Mesendoderm (in vitro differentiated cells): Measurements from ENCODE around the gene WDFY2. TPM values are rescaled to one million over a fixed set of nuclear protein-coding genes. Genes with fewer than 3 reads are reported as not detected.

Experiments
- DNase-seq: peaks from one replicate; pipeline ENCODE4 v3.0.0; 2013
- H2AK5ac ChIP-seq: 2 replicates; pipeline ENCODE4 v1.6.1; 2013; ENCODE audit warnings: low read length, inconsistent platforms
- H2BK120ac ChIP-seq: 2 replicates; pipeline ENCODE4 v1.6.1; 2013; ENCODE audit warnings: low read depth, mild to moderate bottlenecking, low read length, moderate library complexity, mixed read lengths
- H2BK15ac ChIP-seq: replicated peaks from 2 replicates; pipeline ENCODE4 v1.6.1; 2013; ENCODE audit warnings: low read depth, mild to moderate bottlenecking, moderate library complexity
- H2BK5ac ChIP-seq: 2 replicates; pipeline ENCODE4 v1.6.1; 2013; ENCODE audit warnings: low read length, inconsistent platforms
- H3K18ac ChIP-seq: 2 replicates; pipeline ENCODE4 v1.6.1; 2013; ENCODE audit warnings: mild to moderate bottlenecking, low read length, mixed read lengths
- H3K23ac ChIP-seq: one replicate; pipeline ENCODE4 v1.6.1; 2013; ENCODE audit warnings: low read length
- H3K27ac ChIP-seq: 2 replicates; pipeline ENCODE4 v1.5.1; 2013; ENCODE audit warnings: low read depth, mild to moderate bottlenecking, inconsistent platforms, low read length, moderate library complexity
- H3K27me3 ChIP-seq: 2 replicates; pipeline ENCODE4 v1.6.1; 2013; ENCODE audit warnings: low read length, control low read depth, mild to moderate bottlenecking, inconsistent platforms; ENCODE audit not compliant: insufficient read depth, poor library complexity
- H3K36me3 ChIP-seq: 2 replicates; pipeline ENCODE4 v1.6.1; 2013; ENCODE audit warnings: low read length, inconsistent platforms; ENCODE audit not compliant: control insufficient read depth, insufficient read depth
- H3K4ac ChIP-seq: one replicate; pipeline ENCODE4 v1.6.1; 2013; ENCODE audit warnings: low read depth, mild to moderate bottlenecking, low read length, moderate library complexity
- H3K4me1 ChIP-seq: 2 replicates; pipeline ENCODE4 v1.6.1; 2013; ENCODE audit warnings: low read depth, low read length, inconsistent platforms; ENCODE audit not compliant: control insufficient read depth
- H3K4me2 ChIP-seq: 2 replicates; pipeline ENCODE4 v1.6.1; 2013; ENCODE audit warnings: low read length
- H3K4me3 ChIP-seq: 2 replicates; pipeline ENCODE4 v1.5.1; 2013; ENCODE audit warnings: mild to moderate bottlenecking, low read length
- H3K56ac ChIP-seq: one replicate; pipeline ENCODE4 v1.6.1; 2013; ENCODE audit warnings: low read length
- H3K79me1 ChIP-seq: 2 replicates; pipeline ENCODE4 v1.6.1; 2013; ENCODE audit warnings: low read length, inconsistent platforms
- H3K79me2 ChIP-seq: 2 replicates; pipeline ENCODE4 v1.6.1; 2013; ENCODE audit warnings: mild to moderate bottlenecking, low read length; ENCODE audit not compliant: control insufficient read depth, insufficient read depth
- H3K9ac ChIP-seq: 2 replicates; pipeline ENCODE4 v1.6.1; 2013; ENCODE audit warnings: low read length, inconsistent platforms
- H4K5ac ChIP-seq: one replicate; pipeline ENCODE4 v1.6.1; 2013; ENCODE audit warnings: low read length
- H4K8ac ChIP-seq: one replicate; pipeline ENCODE4 v1.6.1; 2013; ENCODE audit warnings: low read depth, mild to moderate bottlenecking, control low read depth, low read length, moderate library complexity
- WGBS: extraction: QIAGEN DNeasy Blood & Tissue Kit; methylation state at CpG from one replicate; pipeline ENCODE4 v1.1.7; 2013; ENCODE audit warnings: low lambda C conversion rate, missing lambda C conversion rate; ENCODE audit not compliant: insufficient coverage; ENCODE audit errors: extremely low coverage; 5-methylcytosine and 5-hydroxymethylcytosine counted together
- small RNA-seq: library from polyadenylated mRNA; stranded (forward); fragments of <200 nt; extraction: miRNeasy Mini kit (QIAGEN cat#:217004); gene quantifications from one replicate; pipeline ENCODE3, GENCODE V24; 2013; ENCODE audit not compliant: insufficient read depth

WDFY2 gene

GRCh38 chr13:51814825-51815650 is 230.8 kb downstream of the WDFY2 start:
- Histone ChIP-seq H3K4ac (no peak overlapping the region), H3K9ac (no peak overlapping the region), H3K79me2 (no peaks in the 10 kb centered on the region), H2AK5ac (no peak overlapping the region), H3K79me1 (no peaks in the 10 kb centered on the region), H2BK15ac (no peak overlapping the region), H3K27me3 (no peaks in the 10 kb centered on the region), H3K23ac (no peak overlapping the region), H2BK120ac (no peak overlapping the region), H4K8ac (no peak overlapping the region), H3K27ac (no peak overlapping the region), H3K18ac (no peak overlapping the region), H3K56ac (peak overlapping the region; percentile 47), H2BK5ac (no peak overlapping the region), H4K5ac (no peak overlapping the region), H3K4me1 (peaks cover 6% of the 10 kb centered on the region), H3K4me3 (no peak overlapping the region), H3K36me3 (no peaks in the 10 kb centered on the region), H3K4me2 (no peak overlapping the region)
- no CpG with 5 or more reads among the region's 13 CpGs for WGBS
- DNase-seq, result peak; percentile 79

GRCh38 chr13:51815848-51816247 is 231.6 kb downstream of the WDFY2 start:
- no peak for DNase-seq
- Histone ChIP-seq H3K79me1 (no peaks in the 10 kb centered on the region), H3K27ac (no peak overlapping the region), H3K56ac (no peak overlapping the region), H4K5ac (no peak overlapping the region), H3K4me3 (no peak overlapping the region), H3K27me3 (no peaks in the 10 kb centered on the region), H3K9ac (no peak overlapping the region), H3K18ac (no peak overlapping the region), H3K36me3 (no peaks in the 10 kb centered on the region), H3K79me2 (no peaks in the 10 kb centered on the region), H2AK5ac (no peak overlapping the region), H3K4me2 (no peak overlapping the region), H3K4ac (no peak overlapping the region), H3K4me1 (peaks cover 6% of the 10 kb centered on the region), H2BK5ac (no peak overlapping the region), H3K23ac (no peak overlapping the region), H2BK120ac (no peak overlapping the region), H4K8ac (no peak overlapping the region), H2BK15ac (no peak overlapping the region)
- no CpG with 5 or more reads among the region's 11 CpGs for WGBS

GRCh38 chr13:51816604-51817249 is 232.5 kb downstream of the WDFY2 start:
- Histone ChIP-seq H3K27me3 (no peaks in the 10 kb centered on the region), H3K79me1 (no peaks in the 10 kb centered on the region), H4K8ac (no peak overlapping the region), H3K36me3 (no peaks in the 10 kb centered on the region), H3K4me1 (peaks cover 6% of the 10 kb centered on the region), H3K56ac (peak overlapping the region; percentile 22), H3K18ac (no peak overlapping the region), H4K5ac (no peak overlapping the region), H2AK5ac (no peak overlapping the region), H3K27ac (no peak overlapping the region), H3K4me3 (no peak overlapping the region), H3K79me2 (no peaks in the 10 kb centered on the region), H3K23ac (no peak overlapping the region), H3K9ac (no peak overlapping the region), H2BK120ac (no peak overlapping the region), H2BK15ac (no peak overlapping the region), H3K4ac (no peak overlapping the region), H3K4me2 (no peak overlapping the region), H2BK5ac (no peak overlapping the region)
- WGBS, result no CpG with 5 or more reads among the region's 19 CpGs
- DNase-seq, result no peak

Small RNA genes within 50 kb of the gene (small RNA-seq; reads per million reads assigned to genes)
- gene MIR4703 (not detected), gene RN7SL413P (not detected), gene RNU6-65P (not detected), gene RNY1P6 (not detected)
